ENCODE data around the gene FJX1.

FJX1 gene

GRCh38 chr11:35586222-35586621, 32.0 kb upstream of the FJX1 start (continued):
- TF ChIP-seq AEBP2 (tag by site-specific recombination; IDR thresholded peaks at IDR 0.05; ENCODE audit: borderline replicate concordance) (no peak), MZF1 (tag by site-specific recombination; IDR thresholded peaks at IDR 0.05; ENCODE audit: borderline replicate concordance) (no peak), PRDM4 (tag by site-specific recombination; IDR thresholded peaks at IDR 0.05) (no peak), TRIM28 (IDR thresholded peaks at IDR 0.05; ENCODE audit: borderline replicate concordance, low read length) (no peak)
- TF ChIP-seq, protein P1, sequence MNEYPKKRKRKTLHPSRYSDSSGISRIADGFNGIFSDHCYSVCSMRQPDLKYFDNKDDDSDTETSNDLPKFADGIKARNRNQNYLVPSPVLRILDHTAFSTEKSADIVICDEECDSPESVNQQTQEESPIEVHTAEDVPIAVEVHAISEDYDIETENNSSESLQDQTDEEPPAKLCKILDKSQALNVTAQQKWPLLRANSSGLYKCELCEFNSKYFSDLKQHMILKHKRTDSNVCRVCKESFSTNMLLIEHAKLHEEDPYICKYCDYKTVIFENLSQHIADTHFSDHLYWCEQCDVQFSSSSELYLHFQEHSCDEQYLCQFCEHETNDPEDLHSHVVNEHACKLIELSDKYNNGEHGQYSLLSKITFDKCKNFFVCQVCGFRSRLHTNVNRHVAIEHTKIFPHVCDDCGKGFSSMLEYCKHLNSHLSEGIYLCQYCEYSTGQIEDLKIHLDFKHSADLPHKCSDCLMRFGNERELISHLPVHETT (tag by site-specific recombination; IDR thresholded peaks at IDR 0.05), result no peak

DNA sequence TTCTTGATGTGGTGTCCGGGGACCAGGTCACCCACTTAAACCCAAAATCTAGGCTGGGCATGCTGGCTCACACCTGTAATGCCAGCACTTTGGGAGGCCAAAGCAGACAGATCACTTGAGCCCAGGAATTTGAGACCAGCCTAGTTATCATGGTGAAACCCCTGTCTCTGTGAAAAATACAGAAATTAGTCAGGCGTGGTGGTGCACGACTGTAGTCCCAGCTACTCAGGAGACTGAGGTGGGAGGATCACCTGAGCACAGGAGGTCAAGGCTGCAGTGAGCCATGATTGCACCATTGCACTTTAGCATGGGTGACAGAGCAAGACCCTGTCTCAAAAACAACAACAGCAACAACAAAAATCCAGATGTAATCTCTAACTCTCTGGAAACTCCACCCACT, 30.3 kb upstream of the FJX1 start:
- H3K27ac ChIP-seq (ENCODE audit: extremely low read depth, low read depth, low read length), result no peak overlapping the region
- POLR2A ChIA-PET, result no interaction called here
- TF ChIP-seq ZNF610 (tag by site-specific recombination; IDR thresholded peaks at IDR 0.05; ENCODE audit: borderline replicate concordance) (no peak), HOXD13 (CRISPR knock-in tag; IDR thresholded peaks at IDR 0.05; ENCODE audit: borderline replicate concordance) (no peak), ZNF658 (tag by site-specific recombination; IDR thresholded peaks at IDR 0.05) (no peak), ZNF529 (tag by site-specific recombination; IDR thresholded peaks at IDR 0.05; ENCODE audit: insufficient replicate concordance) (no peak), ZNF138 (tag by site-specific recombination; IDR thresholded peaks at IDR 0.05; ENCODE audit: borderline replicate concordance) (no peak), ZNF544 (tag by site-specific recombination; IDR thresholded peaks at IDR 0.05) (no peak), ZNF600 (tag by site-specific recombination; IDR thresholded peaks at IDR 0.05) (no peak), ZNF701 (tag by site-specific recombination; IDR thresholded peaks at IDR 0.05) (no peak), ZNF202 (tag by site-specific recombination; IDR thresholded peaks at IDR 0.05; ENCODE audit: borderline replicate concordance) (no peak), ZNF530 (tag by site-specific recombination; IDR thresholded peaks at IDR 0.05; ENCODE audit: low read depth) (no peak)
- TF ChIP-seq, protein P2, sequence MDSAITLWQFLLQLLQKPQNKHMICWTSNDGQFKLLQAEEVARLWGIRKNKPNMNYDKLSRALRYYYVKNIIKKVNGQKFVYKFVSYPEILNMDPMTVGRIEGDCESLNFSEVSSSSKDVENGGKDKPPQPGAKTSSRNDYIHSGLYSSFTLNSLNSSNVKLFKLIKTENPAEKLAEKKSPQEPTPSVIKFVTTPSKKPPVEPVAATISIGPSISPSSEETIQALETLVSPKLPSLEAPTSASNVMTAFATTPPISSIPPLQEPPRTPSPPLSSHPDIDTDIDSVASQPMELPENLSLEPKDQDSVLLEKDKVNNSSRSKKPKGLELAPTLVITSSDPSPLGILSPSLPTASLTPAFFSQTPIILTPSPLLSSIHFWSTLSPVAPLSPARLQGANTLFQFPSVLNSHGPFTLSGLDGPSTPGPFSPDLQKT (IDR thresholded peaks at IDR 0.05; ENCODE audit: borderline replicate concordance, low read depth, low read length), result no peak
- TF ChIP-seq, protein P3, sequence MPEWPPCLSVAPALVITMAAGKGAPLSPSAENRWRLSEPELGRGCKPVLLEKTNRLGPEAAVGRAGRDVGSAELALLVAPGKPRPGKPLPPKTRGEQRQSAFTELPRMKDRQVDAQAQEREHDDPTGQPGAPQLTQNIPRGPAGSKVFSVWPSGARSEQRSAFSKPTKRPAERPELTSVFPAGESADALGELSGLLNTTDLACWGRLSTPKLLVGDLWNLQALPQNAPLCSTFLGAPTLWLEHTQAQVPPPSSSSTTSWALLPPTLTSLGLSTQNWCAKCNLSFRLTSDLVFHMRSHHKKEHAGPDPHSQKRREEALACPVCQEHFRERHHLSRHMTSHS (tag by site-specific recombination; IDR thresholded peaks at IDR 0.05), result no peak
- no peaks in the 10 kb centered on the region for H3K36me3 ChIP-seq (ENCODE audit: control insufficient read depth in 2 of 2, insufficient read depth in 1 of 2, low read length in 2 of 2)
- H3K4me1 ChIP-seq (ENCODE audit: control insufficient read depth, insufficient read depth, low read length), result no peaks in the 10 kb centered on the region
- no peaks in the 10 kb centered on the region for H3K9me3 ChIP-seq (ENCODE audit: control insufficient read depth, insufficient read depth, low read depth, low read length)
- H3K4me3 ChIP-seq (ENCODE audit: low read depth, low read length), result no peak overlapping the region
- CTCF ChIA-PET, result no interaction called here

Measured in HEK293 (cell line).